Peyer's patch (tissue), 4 donors: ENCODE results near the gene SYNJ2.

Experiments
- CTCF ChIP-seq, 6 experiments: fragments of 450-650 bp in 4 of 6; fragments of 200-600 bp in 2 of 6; sonication (generic) in 1 of 6; IDR thresholded peaks; one replicate each; pipeline ENCODE4 v1.5.1; 2017 to 2019; ENCODE audit warnings: antibody characterized with exemption in 6 of 6, mild to moderate bottlenecking in 3 of 6, moderate library complexity in 1 of 6
- POLR2A ChIP-seq, 2 donors: fragments of 450-650 bp; IDR thresholded peaks; one replicate each; pipeline ENCODE4 v1.5.1; 2017; ENCODE audit warnings: antibody characterized with exemption in 2 of 2, mild to moderate bottlenecking in 2 of 2, moderate library complexity in 2 of 2

- TF ChIP-seq POLR2A (IDR thresholded peaks at IDR 0.05) (no peak), CTCF (IDR thresholded peaks at IDR 0.05) (no peak)
Observed at GRCh38 chr6:157946053-157946617, 35.5 kb upstream of the SYNJ2 start.
